GM12873 (cell line): ENCODE results near the gene CREB3.

Experiments
- TF ChIP-seq, protein P1 (sequence below): IDR thresholded peaks from 2 replicates; pipeline ENCODE4 v1.5.1; 2012; ENCODE audit warnings: low read depth, mild to moderate bottlenecking, moderate library complexity, low read length, control low read depth; ENCODE audit not compliant: insufficient read depth; ENCODE audit errors: missing control alignments

Gene CREB3

DNA sequence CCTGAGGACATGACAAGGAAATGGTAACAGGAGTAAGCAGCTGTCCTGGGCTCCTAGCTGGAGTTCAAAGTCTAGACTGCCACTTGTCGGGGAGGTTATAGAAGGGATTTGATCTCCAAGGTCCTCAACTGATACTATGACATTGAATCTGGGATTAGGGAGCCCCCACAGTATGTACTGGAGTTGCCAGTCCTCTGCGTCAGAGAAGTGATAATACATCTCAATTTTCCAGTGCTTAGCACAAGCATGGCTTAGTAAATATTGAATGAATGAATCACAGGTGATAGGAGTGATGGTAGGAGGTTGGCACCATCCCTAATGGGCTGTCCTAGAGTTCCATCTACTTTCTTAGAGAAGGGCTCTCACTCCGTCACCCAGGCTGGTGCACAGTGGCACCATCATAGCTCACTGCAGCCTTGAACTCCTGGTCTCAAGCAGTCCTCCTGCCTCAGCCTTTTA lies 36.5 kb upstream of the CREB3 start:
- TF ChIP-seq, protein P1, sequence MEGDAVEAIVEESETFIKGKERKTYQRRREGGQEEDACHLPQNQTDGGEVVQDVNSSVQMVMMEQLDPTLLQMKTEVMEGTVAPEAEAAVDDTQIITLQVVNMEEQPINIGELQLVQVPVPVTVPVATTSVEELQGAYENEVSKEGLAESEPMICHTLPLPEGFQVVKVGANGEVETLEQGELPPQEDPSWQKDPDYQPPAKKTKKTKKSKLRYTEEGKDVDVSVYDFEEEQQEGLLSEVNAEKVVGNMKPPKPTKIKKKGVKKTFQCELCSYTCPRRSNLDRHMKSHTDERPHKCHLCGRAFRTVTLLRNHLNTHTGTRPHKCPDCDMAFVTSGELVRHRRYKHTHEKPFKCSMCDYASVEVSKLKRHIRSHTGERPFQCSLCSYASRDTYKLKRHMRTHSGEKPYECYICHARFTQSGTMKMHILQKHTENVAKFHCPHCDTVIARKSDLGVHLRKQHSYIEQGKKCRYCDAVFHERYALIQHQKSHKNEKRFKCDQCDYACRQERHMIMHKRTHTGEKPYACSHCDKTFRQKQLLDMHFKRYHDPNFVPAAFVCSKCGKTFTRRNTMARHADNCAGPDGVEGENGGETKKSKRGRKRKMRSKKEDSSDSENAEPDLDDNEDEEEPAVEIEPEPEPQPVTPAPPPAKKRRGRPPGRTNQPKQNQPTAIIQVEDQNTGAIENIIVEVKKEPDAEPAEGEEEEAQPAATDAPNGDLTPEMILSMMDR, result no peak

DNA sequence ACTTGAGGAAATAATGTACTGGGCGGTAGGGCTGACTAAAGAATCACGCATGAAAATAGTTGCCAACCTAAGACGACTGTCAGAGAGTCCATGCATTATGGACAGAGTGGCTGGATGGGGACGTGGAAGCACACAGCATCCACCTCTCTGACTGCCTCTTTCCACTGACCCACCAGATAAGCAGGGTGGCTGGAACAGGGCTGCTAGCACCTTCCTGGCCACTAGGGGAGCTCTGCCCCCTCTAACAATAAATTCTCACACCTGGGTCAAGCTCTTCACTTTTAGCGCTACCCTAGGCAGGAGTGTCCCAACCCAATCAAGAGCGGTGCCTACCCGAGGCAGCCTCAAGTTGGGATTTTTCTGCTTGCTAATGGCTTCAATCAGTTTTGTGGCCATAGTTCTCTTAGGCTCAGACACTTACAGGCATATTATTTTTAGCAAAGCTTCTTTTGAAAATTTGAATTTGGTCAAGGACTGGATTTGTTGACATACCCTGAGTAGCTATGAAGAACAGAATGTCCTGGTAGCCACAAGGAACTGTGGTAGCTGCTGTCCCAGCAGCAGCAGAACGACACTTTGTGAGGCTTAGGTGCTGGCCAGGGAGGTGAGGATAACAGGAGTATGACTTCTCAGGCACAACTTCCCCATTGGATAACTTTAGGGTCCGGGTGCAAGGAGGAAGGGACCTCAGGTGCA lies 35.8 kb upstream of the CREB3 start:
- TF ChIP-seq, protein P1, result peak; percentile 98

DNA sequence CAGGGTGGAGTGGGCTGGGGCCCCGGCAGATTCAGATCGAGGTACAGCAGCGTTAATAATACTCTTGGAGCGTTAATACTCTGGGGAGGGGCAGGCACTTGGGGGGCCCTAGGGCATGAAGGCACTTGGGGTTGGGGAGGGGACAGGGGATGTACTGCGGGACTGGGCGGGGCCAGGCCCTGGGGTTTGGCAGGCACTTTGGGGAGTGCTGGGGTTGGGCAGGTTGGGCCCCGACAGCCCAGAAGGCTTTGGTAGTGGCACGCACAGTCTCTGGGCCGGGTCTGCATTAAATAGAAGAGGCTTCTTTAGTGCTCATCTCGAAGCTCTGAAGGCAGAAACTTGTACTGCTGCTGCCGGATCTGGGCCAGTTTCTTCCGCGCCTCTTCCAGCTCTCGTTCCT lies 35.0 kb upstream of the CREB3 start:
- TF ChIP-seq, protein P1, result no peak

DNA sequence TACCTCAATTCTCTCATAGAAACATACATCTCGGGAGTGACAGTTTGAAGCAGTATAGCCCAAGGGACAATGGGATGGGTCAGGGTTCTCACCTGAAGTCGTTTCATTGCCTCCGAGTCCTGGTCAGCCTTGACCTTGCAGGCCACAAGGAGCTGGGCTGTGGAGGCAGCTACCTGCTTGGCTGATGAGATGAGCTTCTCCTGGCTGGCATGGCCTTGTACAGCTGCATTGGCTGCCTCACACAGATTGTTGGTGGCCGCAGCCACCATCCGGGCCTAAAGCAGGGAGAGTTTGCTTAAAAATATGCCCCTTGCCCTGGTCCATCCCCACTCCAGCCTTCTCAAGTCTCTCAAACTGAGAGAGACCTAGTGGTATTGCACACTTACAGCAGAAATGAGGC lies 34.2 kb upstream of the CREB3 start:
- TF ChIP-seq, protein P1, result no peak

DNA sequence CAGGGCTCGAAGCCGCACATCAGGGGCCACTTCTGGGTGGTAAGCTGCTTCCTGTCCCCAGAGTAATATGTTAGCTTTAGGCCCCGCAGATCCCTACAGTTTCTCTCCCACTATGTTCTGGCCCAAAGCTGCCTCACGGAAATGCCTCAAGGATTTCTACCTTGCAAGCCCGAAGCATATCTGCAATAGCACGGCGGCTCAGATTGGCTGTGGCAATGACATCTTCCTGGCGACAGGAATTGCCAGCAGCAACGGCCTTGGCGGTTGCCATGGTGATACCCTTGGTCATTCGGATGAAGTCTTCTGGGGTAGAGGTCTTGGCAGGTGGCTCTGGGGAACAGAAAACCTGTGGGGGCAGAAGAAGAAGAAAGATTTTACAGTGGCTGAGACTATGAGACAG lies 32.4 kb upstream of the CREB3 start:
- TF ChIP-seq, protein P1, result no peak

DNA sequence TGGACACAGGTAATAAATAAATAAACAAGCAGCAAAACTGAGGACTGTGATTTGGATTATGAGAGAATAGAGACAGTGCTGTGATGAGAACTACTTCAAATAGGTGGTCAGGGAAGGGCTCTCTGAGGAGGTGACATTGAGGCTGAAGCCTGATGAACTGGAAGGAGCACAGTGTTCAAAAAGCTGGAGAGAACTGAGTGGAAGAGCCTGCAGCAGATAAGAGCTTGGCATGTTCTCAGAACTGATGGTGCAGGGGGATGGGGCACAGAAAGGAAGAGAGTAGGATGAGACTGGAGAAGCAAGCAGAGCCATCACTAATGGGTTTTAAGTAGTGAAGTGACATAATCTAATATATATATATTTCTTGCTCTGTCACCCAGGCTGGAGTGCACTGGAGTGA lies 31.5 kb upstream of the CREB3 start:
- TF ChIP-seq, protein P1, result no peak

DNA sequence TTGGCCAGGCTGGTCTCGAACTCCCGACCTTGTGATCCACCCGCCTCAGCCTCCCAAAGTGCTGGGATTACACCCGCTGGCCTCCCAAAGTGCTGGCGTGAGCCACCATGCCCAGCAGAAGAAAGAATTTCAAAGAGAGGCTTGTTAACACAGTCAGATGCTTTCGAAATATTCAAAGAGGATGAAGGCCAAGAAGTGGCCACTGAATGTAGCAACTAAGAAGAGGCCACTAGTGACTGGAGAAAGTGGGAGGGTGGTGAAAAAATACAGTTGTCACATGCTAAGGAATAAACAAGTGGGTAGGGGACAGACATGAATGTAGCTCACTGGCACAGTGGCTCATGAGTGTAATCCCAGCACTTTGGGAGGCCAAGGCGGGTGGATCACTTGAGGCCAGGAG lies 29.8 kb upstream of the CREB3 start:
- TF ChIP-seq, protein P1, result no peak
